NCI-H1105 treated with DMSO at 0.1 percent for 48 hours (cell line): ENCODE data around the gene BMAL2.
A peak's percentile ranks its signal among the peaks of the same experiment; 100 is the strongest.

ENCODE experiments used
- DNase-seq: peaks from one replicate; lab custom pipeline; 2025; lab: John Stamatoyannopoulos, UW

Gene BMAL2

GRCh38 chr12:27332714-27333402 is at the start of gene BMAL2:
Gene BMAL2 (plus strand): TSS chr12:27332836. CDS start chr12:27333073, 237 bp downstream.
- DNase-seq, result peak; percentile 69

- no peak for DNase-seq
Measured at GRCh38 chr12:27284021-27284420, 48.6 kb upstream of the BMAL2 start.

- DNase-seq, result no peak
Measured at GRCh38 chr12:27284751-27285150, 47.9 kb upstream of the BMAL2 start.

GRCh38 chr12:27285403-27285802 is 47.2 kb upstream of the BMAL2 start:
- DNase-seq, result no peak

- DNase-seq, result no peak
Measured at GRCh38 chr12:27289414-27289813, 43.2 kb upstream of the BMAL2 start.

GRCh38 chr12:27290501-27291168 is 42.0 kb upstream of the BMAL2 start:
- DNase-seq, result peak; percentile 87

- DNase-seq, result no peak
Measured at GRCh38 chr12:27291862-27292261, 40.8 kb upstream of the BMAL2 start.

- no peak for DNase-seq
Measured at GRCh38 chr12:27292718-27293117, 39.9 kb upstream of the BMAL2 start.

- no peak for DNase-seq
Measured at GRCh38 chr12:27293463-27293862, 39.2 kb upstream of the BMAL2 start.

- no peak for DNase-seq
Measured at GRCh38 chr12:27296674-27297073, 36.0 kb upstream of the BMAL2 start.

- DNase-seq, result no peak
Measured at GRCh38 chr12:27297566-27297965, 35.1 kb upstream of the BMAL2 start.

GRCh38 chr12:27299102-27299501 is 33.5 kb upstream of the BMAL2 start:
- DNase-seq, result no peak

- no peak for DNase-seq
Measured at GRCh38 chr12:27300226-27300625, 32.4 kb upstream of the BMAL2 start.

- no peak for DNase-seq
Measured at GRCh38 chr12:27303139-27304111, 29.2 kb upstream of the BMAL2 start.

- no peak for DNase-seq
Measured at GRCh38 chr12:27304856-27305255, 27.8 kb upstream of the BMAL2 start.

- DNase-seq, result peak; percentile 69
Measured at GRCh38 chr12:27305673-27306456, 26.8 kb upstream of the BMAL2 start.

GRCh38 chr12:27309293-27309994 is 23.2 kb upstream of the BMAL2 start:
- no peak for DNase-seq

- no peak for DNase-seq
Measured at GRCh38 chr12:27309995-27310315, 22.7 kb upstream of the BMAL2 start.

- no peak for DNase-seq
Measured at GRCh38 chr12:27316947-27317346, 15.7 kb upstream of the BMAL2 start.

GRCh38 chr12:27319409-27319808 is 13.2 kb upstream of the BMAL2 start:
- DNase-seq, result no peak

GRCh38 chr12:27319848-27320247 is 12.8 kb upstream of the BMAL2 start:
- DNase-seq, result no peak
